Keratinocyte (primary cell): ENCODE results near the gene GPRIN2. TPM values are rescaled to one million over a fixed set of nuclear protein-coding genes. Genes with fewer than 3 reads are reported as not detected.

Source experiments
- DNase-seq: peaks from one replicate; pipeline ENCODE4 v3.0.0-alpha.2; 2011; ENCODE audit warnings: low read depth, missing footprints, low spot score
- FAIRE-seq: peaks from 2 replicates; lab custom pipeline; 2011; peaks lifted over from hg19 to GRCh38; lab: Jason Lieb, UNC
- H2AFZ ChIP-seq: 2 replicates; pipeline ENCODE4 v1.6.0; 2012; ENCODE audit warnings: low read length, control low read depth, inconsistent platforms; ENCODE audit not compliant: control insufficient read depth
- H3K27ac ChIP-seq: 2 replicates; pipeline ENCODE4 v1.5.1; 2011; ENCODE audit warnings: low read length; ENCODE audit not compliant: control insufficient read depth, insufficient read depth
- H3K27me3 ChIP-seq: 3 replicates; pipeline ENCODE4 v1.6.0; 2011; ENCODE audit warnings: low read length; ENCODE audit not compliant: control insufficient read depth, insufficient read depth; ENCODE audit errors: extremely low read depth
- H3K36me3 ChIP-seq, 2 experiments: 2 replicates in 1 of 2; 3 replicates in 1 of 2; pipeline ENCODE4 v1.5.1; 2011; ENCODE audit warnings: low read length in 2 of 2, mild to moderate bottlenecking in 1 of 2; ENCODE audit not compliant: control insufficient read depth in 2 of 2, insufficient read depth in 2 of 2; ENCODE audit errors: extremely low read depth in 1 of 2
- H3K4me1 ChIP-seq: 3 replicates; pipeline ENCODE4 v1.5.1; 2011; ENCODE audit warnings: low read length; ENCODE audit not compliant: control insufficient read depth, insufficient read depth; ENCODE audit errors: extremely low read depth
- H3K4me2 ChIP-seq: 3 replicates; pipeline ENCODE4 v1.6.0; 2011; ENCODE audit warnings: low read depth, low read length; ENCODE audit not compliant: control insufficient read depth, insufficient read depth; ENCODE audit errors: extremely low read depth
- H3K4me3 ChIP-seq, 3 experiments: fragments of 200-600 bp in 1 of 3; sonication (generic) in 1 of 3; 2 replicates in 2 of 3; 3 replicates in 1 of 3; pipeline ENCODE4 v1.5.1; 2011 to 2016; ENCODE audit warnings: low read length in 3 of 3, mild to moderate bottlenecking in 3 of 3, control low read depth in 2 of 3, inconsistent platforms in 1 of 3, low read depth in 1 of 3, mixed read lengths in 1 of 3, mixed run types in 1 of 3, moderate library complexity in 1 of 3; ENCODE audit not compliant: control insufficient read depth in 2 of 3, insufficient read depth in 2 of 3; ENCODE audit errors: extremely low read depth in 1 of 3
- H3K79me2 ChIP-seq: 2 replicates; pipeline ENCODE4 v1.6.0; 2012; ENCODE audit warnings: low read length; ENCODE audit not compliant: control insufficient read depth, insufficient read depth
- H3K9ac ChIP-seq: 3 replicates; pipeline ENCODE4 v1.6.0; 2011; ENCODE audit warnings: low read length; ENCODE audit not compliant: control insufficient read depth, insufficient read depth; ENCODE audit errors: extremely low read depth
- H3K9me1 ChIP-seq: 3 replicates; pipeline ENCODE4 v1.6.0; 2011; ENCODE audit warnings: low read length; ENCODE audit not compliant: control insufficient read depth, insufficient read depth; ENCODE audit errors: extremely low read depth
- H3K9me3 ChIP-seq: 2 replicates; pipeline ENCODE4 v1.5.1; 2012; ENCODE audit warnings: low read depth, low read length; ENCODE audit not compliant: control insufficient read depth
- H4K20me1 ChIP-seq: 3 replicates; pipeline ENCODE4 v1.6.0; 2011; ENCODE audit warnings: low read length; ENCODE audit not compliant: control insufficient read depth, insufficient read depth; ENCODE audit errors: extremely low read depth
- CTCF ChIP-seq, 3 experiments: IDR thresholded peaks in 1 of 3; conservative IDR thresholded peaks in 1 of 3; optimal IDR thresholded peaks in 1 of 3; 2 replicates in 2 of 3; 3 replicates in 1 of 3; pipeline versions ENCODE3 to v1.5.1; 2011; ENCODE audit warnings: low read length in 3 of 3, mild to moderate bottlenecking in 3 of 3, moderate library complexity in 2 of 3, control low read depth in 1 of 3, inconsistent platforms in 1 of 3; ENCODE audit not compliant: insufficient read depth in 2 of 3; ENCODE audit errors: extremely low read depth in 1 of 3
- EZH2 ChIP-seq: IDR thresholded peaks from one replicate; pipeline ENCODE4 v1.6.1; 2012; ENCODE audit warnings: inconsistent platforms, mild to moderate bottlenecking, low read length, moderate library complexity
- dilution Hi-C: fragments of 300-500 bp; cut with MboI; formaldehyde crosslinking; loops from one replicate; pipeline ENCODE4 v1.7.0; 2020; ENCODE audit warnings: low sequenced_read_pairs; ENCODE audit not compliant: extremely low pct_ligation_motif_present
- polyA plus RNA-seq, 5 experiments: library from polyadenylated mRNA; depleted of rRNA in 3 of 5; stranded (reverse) in 3 of 5; stranded (forward) in 1 of 5; unstranded in 1 of 5; fragments of >200 nt; gene quantifications; 1 replicate in 1 of 5; 2 replicates in 3 of 5; 3 replicates in 1 of 5; pipeline versions ENCODE4 v1.2.1 to v1.2.3, GENCODE V29; 2011 to 2012; ENCODE audit warnings: missing spikeins in 2 of 5, low read depth in 1 of 5, low replicate concordance in 1 of 5

GPRIN2 gene
- polyA plus RNA-seq, 1 donor (not counting 4 experiments of a cell fraction or from before 2014, with no cell fraction given), result 0.08 TPM

GRCh38 chr10:46539596-46540411, 16.7 kb downstream of the GPRIN2 start:
- Histone ChIP-seq H3K4me2 (no peak overlapping the region), H3K79me2 (no peaks in the 10 kb centered on the region), H3K27ac (no peak overlapping the region), H3K36me3 (no peaks in the 10 kb centered on the region), H3K4me1 (no peaks in the 10 kb centered on the region), H3K4me3 (no peak overlapping the region), H4K20me1 (no peaks in the 10 kb centered on the region), H3K9ac (no peak overlapping the region), H3K9me3 (no peaks in the 10 kb centered on the region), H3K9me1 (no peaks in the 10 kb centered on the region), H3K27me3 (peaks cover 59% of the 10 kb centered on the region), H2AFZ (no peak overlapping the region)
- dilution Hi-C loops, result no loop called here
- FAIRE-seq (no peak), DNase-seq (no peak)
- TF ChIP-seq CTCF (optimal IDR thresholded peaks at IDR 0.05 in 1 of 3, IDR thresholded peaks at IDR 0.05 in 1 of 3, conservative IDR thresholded peaks at IDR 0.05 in 1 of 3; ENCODE audit: extremely low read depth in 1 of 3, insufficient read depth in 2 of 3, low read length in 3 of 3), result no peak

- no peak for DNase-seq
- peaks cover 55% of the 10 kb centered on the region for H3K27me3 ChIP-seq
- FAIRE-seq, result no peak
- TF ChIP-seq EZH2 (no peak), CTCF (optimal IDR thresholded peaks at IDR 0.05 in 1 of 3, IDR thresholded peaks at IDR 0.05 in 1 of 3, conservative IDR thresholded peaks at IDR 0.05 in 1 of 3; ENCODE audit: extremely low read depth in 1 of 3, insufficient read depth in 2 of 3, low read length in 3 of 3) (no peak)
- H3K9me3 ChIP-seq, result no peaks in the 10 kb centered on the region
- H3K79me2 ChIP-seq, result no peaks in the 10 kb centered on the region
- no peaks in the 10 kb centered on the region for H4K20me1 ChIP-seq
- H2AFZ ChIP-seq, result no peak overlapping the region
- no peak overlapping the region for H3K27ac ChIP-seq
- H3K9me1 ChIP-seq, result no peaks in the 10 kb centered on the region
- H3K36me3 ChIP-seq, result no peaks in the 10 kb centered on the region
- H3K4me3 ChIP-seq, result no peak overlapping the region
- H3K9ac ChIP-seq, result no peak overlapping the region
- no peaks in the 10 kb centered on the region for H3K4me1 ChIP-seq
- dilution Hi-C loops, result no loop called here
- H3K4me2 ChIP-seq, result no peak overlapping the region
Measured at GRCh38 chr10:46538717-46539426, 17.6 kb downstream of the GPRIN2 start.
